DMS53 (cell line): ENCODE data around the gene JMJD4.
"Not testable (repeated sequence)": the region's sequence is repeated elsewhere in the genome, so short reads cannot be mapped to it uniquely, and the experiment has no call there.

ENCODE experiments used
- DNase-seq: peaks from one replicate; lab custom pipeline; 2025; lab: John Stamatoyannopoulos, UW

Gene JMJD4

GRCh38 chr1:227733309-227733705 lies 1.8 kb downstream of the JMJD4 start:
- DNase-seq = no peak

GRCh38 chr1:227732586-227733308 lies 2.4 kb downstream of the JMJD4 start:
- no peak for DNase-seq

GRCh38 chr1:227731696-227732585 lies 3.2 kb downstream of the JMJD4 start:
- DNase-seq = no peak

GRCh38 chr1:227731241-227731677 lies 3.8 kb downstream of the JMJD4 start:
- DNase-seq = no peak

- peak; percentile 46 for DNase-seq
Observed at GRCh38 chr1:227730630-227731151, 4.4 kb downstream of the JMJD4 start.

- peak; percentile 78 for DNase-seq
Observed at GRCh38 chr1:227729881-227730629, 5.0 kb downstream of the JMJD4 start.

DNA sequence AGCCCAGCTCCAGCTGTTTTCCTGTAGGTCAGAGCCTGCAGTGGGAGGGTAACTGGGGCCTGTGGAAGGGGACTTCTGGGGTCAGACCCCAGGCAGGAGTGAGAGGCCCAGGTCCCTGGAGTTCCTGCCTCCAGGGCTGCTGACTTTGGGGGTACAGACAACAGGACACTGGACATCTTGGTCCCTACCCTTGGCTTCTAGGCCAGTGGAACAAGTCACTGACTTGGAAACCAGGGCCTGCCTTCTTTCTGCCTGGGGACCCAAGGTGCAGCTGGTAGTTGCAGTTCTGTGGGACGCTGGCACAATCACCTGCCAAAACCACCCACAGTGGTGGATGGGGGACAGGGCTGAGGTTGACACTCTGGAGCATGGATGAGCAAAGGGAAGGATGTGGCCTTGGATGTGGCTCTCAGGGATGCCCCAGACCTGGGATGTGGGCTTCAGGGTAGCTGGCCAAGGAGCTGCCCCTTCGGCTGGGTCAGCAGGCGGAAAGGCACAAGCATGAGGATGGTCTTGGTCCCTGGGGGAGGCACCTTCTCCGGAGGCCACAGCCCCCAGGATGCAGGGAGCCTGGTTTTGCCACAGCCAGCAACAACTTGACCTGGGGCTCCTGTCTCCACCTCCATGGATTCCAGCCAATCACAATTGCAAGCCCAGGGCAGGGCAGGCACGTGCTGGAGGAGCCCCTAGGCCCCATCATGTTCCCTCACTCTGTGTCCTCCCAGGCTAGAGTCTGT lies 5.8 kb downstream of the JMJD4 start:
- peak; percentile 40 for DNase-seq

DNA sequence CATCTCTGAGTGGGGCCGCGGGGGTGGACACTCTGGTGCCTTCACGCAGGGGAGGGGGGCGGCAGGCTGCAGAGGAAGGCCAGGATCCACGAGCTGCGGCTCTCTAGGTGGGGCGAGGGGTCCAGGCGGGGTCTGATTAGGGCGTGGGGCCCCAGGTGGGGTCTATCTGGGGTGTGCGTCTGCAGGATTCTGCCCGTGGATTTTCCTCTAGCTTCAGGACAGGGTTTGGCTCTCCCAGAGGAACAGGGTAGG lies 6.3 kb downstream of the JMJD4 start:
- peak; percentile 41 for DNase-seq

GRCh38 chr1:227728059-227728891 lies 6.8 kb downstream of the JMJD4 start:
- peak; percentile 95 for DNase-seq

DNA sequence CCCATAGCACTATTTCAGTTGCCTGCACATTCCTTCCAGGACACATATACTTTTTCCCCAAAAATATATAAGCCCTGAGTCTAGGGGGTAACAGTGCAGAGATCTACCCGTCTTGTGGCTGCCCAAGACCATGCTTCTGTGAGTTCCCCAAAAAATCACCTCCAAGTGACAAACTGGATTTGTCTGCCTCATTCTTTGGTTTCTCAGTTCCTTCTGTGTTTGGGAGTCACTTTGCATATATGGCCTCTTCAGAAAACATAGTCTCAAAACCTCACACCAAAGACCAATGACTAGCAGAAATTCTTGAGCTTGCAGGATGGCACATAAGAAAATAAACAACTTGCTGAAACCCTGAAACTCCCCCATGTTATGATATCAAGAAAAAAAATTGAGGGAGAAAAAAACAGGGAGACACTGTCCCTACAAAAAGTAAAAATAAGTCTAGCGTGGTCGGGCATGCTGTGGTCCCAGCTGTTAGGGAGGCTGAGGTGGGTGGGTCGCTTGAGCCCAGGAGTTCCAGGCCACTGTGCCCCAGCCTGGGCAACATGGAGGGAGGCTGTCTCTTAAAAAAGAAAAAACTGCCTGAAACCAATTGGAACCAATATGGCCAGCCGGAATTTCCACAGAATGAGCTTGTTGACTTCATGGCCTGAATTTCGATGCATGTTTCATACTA lies 8.0 kb downstream of the JMJD4 start:
- DNase-seq = no peak

GRCh38 chr1:227726318-227726717 lies 8.8 kb downstream of the JMJD4 start:
- no peak for DNase-seq

GRCh38 chr1:227725046-227725445 lies 10.1 kb downstream of the JMJD4 start:
- no peak for DNase-seq

DNA sequence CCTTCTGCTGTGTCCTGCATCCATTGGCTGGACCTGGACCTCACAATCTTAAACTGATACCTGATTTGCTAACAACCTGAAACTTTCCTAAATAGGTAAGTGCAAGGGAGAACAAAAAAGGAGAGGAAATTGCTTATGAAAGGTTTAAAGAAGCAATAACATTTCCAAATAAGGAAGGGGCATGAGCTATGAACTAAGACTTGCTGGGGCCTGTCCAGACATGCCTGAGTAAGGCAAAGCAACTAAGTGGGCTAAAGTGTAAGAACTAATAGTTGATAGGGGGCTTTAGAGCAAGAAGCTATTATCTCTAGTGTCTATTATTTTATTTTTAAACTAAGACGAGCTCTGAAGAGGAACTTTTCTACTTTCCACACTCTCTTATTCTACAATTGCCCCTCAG lies 11.6 kb downstream of the JMJD4 start:
- no peak for DNase-seq

DNA sequence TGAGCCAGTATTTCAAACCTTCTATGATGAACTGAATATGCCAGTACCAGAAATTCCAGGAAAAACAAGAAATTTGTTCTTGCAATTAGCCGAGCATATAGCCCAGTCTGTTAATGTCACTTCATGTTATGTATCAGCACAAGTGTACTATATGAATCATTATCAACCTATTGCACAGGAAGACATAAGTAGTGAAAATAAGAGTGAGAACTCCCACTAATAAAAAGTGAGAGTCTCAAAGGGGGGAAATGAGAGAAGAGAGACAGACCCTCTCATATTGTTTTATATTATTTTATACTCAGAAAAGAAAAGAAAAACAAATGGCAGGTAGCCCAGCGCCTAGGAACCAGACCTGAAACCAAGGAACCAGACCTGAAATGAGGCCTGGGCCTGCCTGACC lies 16.2 kb downstream of the JMJD4 start:
- DNase-seq = no peak

DNA sequence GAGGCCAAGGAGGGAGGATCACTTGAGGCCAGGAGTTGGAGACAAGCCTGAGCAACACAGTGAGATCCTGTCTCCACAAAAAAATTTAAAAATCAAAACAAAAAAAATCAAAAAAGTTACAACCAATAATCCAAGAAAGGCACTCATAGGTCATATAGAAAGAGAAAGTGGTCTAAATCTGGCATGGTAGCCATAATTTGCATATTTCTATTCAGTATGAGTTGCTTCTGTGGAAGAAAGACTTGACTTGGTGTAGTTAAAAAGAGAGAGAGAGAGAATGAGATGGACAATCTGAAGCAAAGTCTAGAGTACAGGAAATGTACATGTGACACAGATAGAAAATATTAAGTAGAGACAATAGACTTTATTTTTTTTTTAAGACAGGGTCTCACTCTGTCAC lies 22.5 kb downstream of the JMJD4 start:
- no peak for DNase-seq

DNA sequence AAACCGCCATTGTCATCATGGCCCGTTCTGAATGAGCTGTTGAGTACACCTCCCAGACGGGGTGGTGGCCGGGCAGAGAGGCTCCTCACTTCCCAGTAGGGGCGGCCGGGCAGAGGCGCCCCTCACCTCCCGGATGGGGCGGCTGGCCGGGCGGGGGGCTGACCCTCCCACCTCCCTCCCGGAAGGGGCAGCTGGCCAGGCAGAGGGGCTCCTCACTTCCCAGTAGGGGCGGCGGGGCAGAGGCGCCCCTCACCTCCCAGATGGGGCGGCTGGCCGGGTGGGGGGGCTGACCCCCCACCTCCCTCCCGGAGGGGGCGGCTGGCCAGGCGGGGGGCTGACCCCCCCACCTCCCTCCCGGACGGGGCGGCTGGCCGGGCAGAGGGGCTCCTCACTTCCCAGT lies 24.6 kb downstream of the JMJD4 start:
- DNase-seq = not testable (repeated sequence)

DNA sequence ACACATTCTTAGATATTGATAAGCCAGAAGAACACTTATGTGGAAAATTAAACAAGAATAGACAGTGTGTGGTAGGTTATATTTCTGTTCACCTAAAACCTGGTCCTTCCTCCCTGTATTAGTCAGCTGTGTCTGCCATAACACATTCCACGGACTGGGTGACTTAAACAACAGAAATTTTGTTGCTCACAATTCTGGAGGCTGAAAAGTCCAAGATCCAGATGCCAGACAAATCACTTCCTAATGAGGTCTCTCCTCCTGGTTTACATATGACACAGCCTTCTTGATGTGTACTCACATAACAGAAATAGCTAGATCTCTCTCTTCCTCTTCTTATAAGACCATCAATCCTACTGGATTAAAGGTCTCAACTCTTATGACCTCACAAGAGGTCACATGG lies 25.7 kb downstream of the JMJD4 start:
- no peak for DNase-seq

DNA sequence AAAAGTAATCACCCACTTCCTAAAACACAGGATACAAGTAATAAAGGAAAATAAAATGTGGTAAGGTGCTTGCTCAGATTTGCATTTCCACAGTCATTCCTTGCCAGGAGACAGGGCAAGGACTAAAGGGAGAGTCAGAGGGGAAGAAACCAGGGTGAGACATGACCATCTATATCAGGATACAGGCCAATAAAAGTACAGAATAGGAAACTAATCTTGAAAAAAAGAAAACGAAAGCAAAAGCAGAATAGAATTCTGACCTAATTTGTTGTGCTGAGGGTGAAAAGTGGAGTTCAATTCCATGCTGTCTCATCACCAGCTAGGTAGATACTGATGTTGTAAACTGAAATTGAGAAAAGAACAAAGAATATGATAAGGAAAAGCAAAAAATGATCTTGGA lies 27.3 kb downstream of the JMJD4 start:
- no peak for DNase-seq

DNA sequence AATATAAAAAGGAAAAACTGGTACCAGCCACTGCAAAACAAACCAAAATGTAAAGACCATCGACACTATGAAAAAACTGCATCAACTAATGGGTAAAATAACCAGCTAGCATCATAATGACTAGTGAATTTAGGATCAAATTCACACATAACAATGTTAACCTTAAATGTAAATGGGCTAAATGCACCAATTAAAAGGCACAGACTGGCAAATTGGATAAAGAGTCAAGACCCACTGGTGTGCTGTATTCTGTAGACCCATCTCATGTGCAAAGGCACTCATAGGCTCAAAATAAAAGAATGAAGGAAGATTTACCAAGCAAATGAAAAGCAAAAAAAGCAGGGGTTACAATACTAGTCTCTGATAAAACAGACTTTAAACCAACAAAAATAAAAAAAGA lies 33.5 kb downstream of the JMJD4 start:
- not testable (repeated sequence) for DNase-seq

DNA sequence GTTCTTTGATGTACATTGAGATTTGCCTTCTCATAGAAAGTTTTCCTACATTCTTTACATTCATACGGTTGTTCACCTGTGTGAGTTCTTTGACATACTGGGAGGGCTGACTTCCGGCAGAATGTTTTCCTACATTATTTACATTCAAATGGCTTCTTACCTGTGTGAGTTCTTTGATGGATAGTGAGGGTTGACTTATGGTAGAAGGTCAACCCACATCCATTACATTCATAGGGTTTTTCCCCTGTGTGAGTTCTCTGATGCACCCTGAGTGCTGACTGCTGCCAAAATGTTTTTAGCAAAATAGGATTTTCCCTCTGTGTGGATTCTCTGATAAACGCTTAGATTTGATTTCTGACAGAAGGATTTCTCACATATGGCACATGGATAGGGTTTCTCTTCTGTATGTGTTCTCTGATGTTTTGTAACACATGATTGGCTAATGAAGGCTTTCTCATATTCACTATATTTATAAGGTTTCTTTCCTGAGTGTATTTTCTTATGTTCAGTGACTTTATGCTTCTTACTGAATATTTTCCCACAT lies 37.7 kb downstream of the JMJD4 start:
- no peak for DNase-seq
